GM12865 (cell line): Measurements from ENCODE around the gene SSBP4.

Source experiments
- DNase-seq: peaks from one replicate; pipeline ENCODE4 v3.0.0; 2010; ENCODE audit warnings: low read depth
- H3K4me3 ChIP-seq: 2 replicates; pipeline ENCODE4 v1.5.1; 2011; ENCODE audit warnings: mild to moderate bottlenecking, low read depth, low read length, control low read depth
- CTCF ChIP-seq: IDR thresholded peaks from 2 replicates; pipeline ENCODE4 v1.5.1; 2011; ENCODE audit warnings: low read length, control low read depth, low read depth, inconsistent platforms; ENCODE audit not compliant: insufficient read depth; ENCODE audit errors: missing control alignments

SSBP4 gene

GRCh38 chr19:18423258-18424020 lies 4.2 kb downstream of the SSBP4 start:
- no peak overlapping the region for H3K4me3 ChIP-seq
- DNase-seq: no peak
- TF ChIP-seq CTCF: no peak

- no peak for TF ChIP-seq CTCF
- no peak for DNase-seq
- H3K4me3 ChIP-seq: no peak overlapping the region
These were observed 5.1 kb downstream of the SSBP4 start for GRCh38 chr19:18424122-18424889.

GRCh38 chr19:18424890-18425514 lies 5.8 kb downstream of the SSBP4 start:
- TF ChIP-seq CTCF: no peak
- DNase-seq: no peak
- no peak overlapping the region for H3K4me3 ChIP-seq

GRCh38 chr19:18425515-18426415 lies 6.6 kb downstream of the SSBP4 start:
- no peak for TF ChIP-seq CTCF
- H3K4me3 ChIP-seq: no peak overlapping the region
- no peak for DNase-seq

GRCh38 chr19:18426416-18426767 lies 7.2 kb downstream of the SSBP4 start:
- no peak for DNase-seq
- no peak overlapping the region for H3K4me3 ChIP-seq

More at GRCh38 chr19:18426416-18426767, 7.2 kb downstream of the SSBP4 start:
- TF ChIP-seq CTCF: no peak
